OCI-LY7 (cell line): ENCODE data around the gene PRKCI. TPM values are rescaled to one million over a fixed set of nuclear protein-coding genes. Genes with fewer than 3 reads are reported as not detected.

Experiments
- BruUV-seq: library from RNA; stranded (reverse); fragments of 400-500 nt; replicated peaks from 2 replicates; lab custom pipeline; 2021; lab: Mats Ljungman, UMichigan
- CTCF ChIA-PET: fragments of 300-600 bp; sonication (Branson Sonifier 250); formaldehyde crosslinking; loops from one replicate; lab custom pipeline; 2022; ENCODE audit warnings: antibody characterized with exemption; ENCODE audit not compliant: unreplicated experiment; lab: Charles Lee
- POLR2A ChIA-PET: fragments of 300-600 bp; sonication (Branson Sonifier 250); formaldehyde crosslinking; loops from one replicate; lab custom pipeline; 2022; ENCODE audit warnings: antibody characterized with exemption; lab: Charles Lee
- DNase-seq: peaks from one replicate; pipeline ENCODE4 v3.0.0-alpha.2; 2015; ENCODE audit warnings: low spot score
- H2AFZ ChIP-seq: fragments of 200-600 bp; sonication (generic), shearing (Covaris generic); 2 replicates; pipeline ENCODE4 v1.6.1; 2014; ENCODE audit warnings: mild to moderate bottlenecking, antibody characterized with exemption, low read length, moderate library complexity
- H3K27ac ChIP-seq: fragments of 200-600 bp; sonication (generic); 2 replicates; pipeline ENCODE4 v1.5.1; 2014; ENCODE audit warnings: mixed run types, low read depth, mild to moderate bottlenecking, moderate library complexity, low read length, inconsistent platforms; ENCODE audit not compliant: poor library complexity, severe bottlenecking
- H3K36me3 ChIP-seq: fragments of 200-600 bp; sonication (generic); 2 replicates; pipeline ENCODE4 v1.6.1; 2014; ENCODE audit warnings: mild to moderate bottlenecking, antibody characterized with exemption, low read length, moderate library complexity, mixed read lengths; ENCODE audit not compliant: insufficient read depth
- H3K4me1 ChIP-seq: fragments of 200-600 bp; sonication (generic); 2 replicates; pipeline ENCODE4 v1.5.1; 2014; ENCODE audit warnings: mild to moderate bottlenecking, low read length; ENCODE audit not compliant: insufficient read depth, poor library complexity, severe bottlenecking
- H3K4me2 ChIP-seq: fragments of 200-600 bp; sonication (generic); 2 replicates; pipeline ENCODE4 v1.6.1; 2014; ENCODE audit warnings: mild to moderate bottlenecking, low read length
- H3K4me3 ChIP-seq: fragments of 200-600 bp; sonication (generic); 2 replicates; pipeline ENCODE4 v1.5.1; 2014; ENCODE audit warnings: mild to moderate bottlenecking, low read depth, low read length; ENCODE audit not compliant: poor library complexity, severe bottlenecking
- H3K79me2 ChIP-seq: fragments of 200-600 bp; sonication (generic); 2 replicates; pipeline ENCODE4 v1.6.1; 2016; ENCODE audit warnings: low read depth, mild to moderate bottlenecking, low read length, moderate library complexity, mixed read lengths; ENCODE audit not compliant: insufficient read depth
- H3K9me2 ChIP-seq: fragments of 200-600 bp; sonication (generic); 2 replicates; pipeline ENCODE4 v1.6.1; 2016; ENCODE audit warnings: mild to moderate bottlenecking, low read length, mixed read lengths; ENCODE audit not compliant: insufficient read depth
- H3K9me3 ChIP-seq: fragments of 200-600 bp; sonication (generic); 2 replicates; pipeline ENCODE4 v1.6.1; 2014; ENCODE audit warnings: mild to moderate bottlenecking, mixed run types, low read length, mixed read lengths
- H4K20me1 ChIP-seq: fragments of 200-600 bp; sonication (generic); 2 replicates; pipeline ENCODE4 v1.6.1; 2014; ENCODE audit warnings: mild to moderate bottlenecking, antibody characterized with exemption, low read length, moderate library complexity, mixed read lengths; ENCODE audit not compliant: insufficient read depth
- CTCF ChIP-seq: fragments of 200-600 bp; sonication (generic); conservative IDR thresholded peaks from 2 replicates; pipeline ENCODE4 v1.5.1; 2014; ENCODE audit warnings: mild to moderate bottlenecking, antibody characterized with exemption, low read length, moderate library complexity, mixed read lengths
- EZH2phosphoT487 ChIP-seq: fragments of 200-600 bp; sonication (generic); IDR thresholded peaks from 2 replicates; pipeline ENCODE4 v1.6.1; 2018; ENCODE audit warnings: low read depth, borderline replicate concordance, mild to moderate bottlenecking, mixed run types, antibody characterized with exemption, low read length, moderate library complexity, mixed read lengths
- intact Hi-C: fragments of 100-400 bp; cut with micrococcal nuclease; formaldehyde crosslinking; loops from one replicate; pipeline ENCODE4 v1.10.0; 2022; ENCODE audit not compliant: unreplicated experiment
- total RNA-seq, 2 experiments: library from RNA; depleted of rRNA in 1 of 2; stranded (reverse); fragments of >200 nt in 1 of 2; shearing (Covaris generic) in 1 of 2; gene quantifications; 2 replicates each; pipeline ENCODE4 v1.2.3, GENCODE V29; 2014 to 2022

Gene PRKCI
- total RNA-seq, 2 experiments from 2014 or later, result 27.6 to 36.2 TPM

- Histone ChIP-seq H3K27ac (no peak overlapping the region), H2AFZ (no peak overlapping the region), H3K4me1 (no peaks in the 10 kb centered on the region), H3K4me2 (no peak overlapping the region), H4K20me1 (no peaks in the 10 kb centered on the region), H3K4me3 (no peak overlapping the region), H3K36me3 (no peaks in the 10 kb centered on the region), H3K9me2 (no peaks in the 10 kb centered on the region), H3K79me2 (no peaks in the 10 kb centered on the region), H3K9me3 (no peaks in the 10 kb centered on the region)
- BruUV-seq, result no TSS peak
- CTCF ChIA-PET, result no interaction called here
- intact Hi-C loops, result loop anchor here (1.0 to 10.0 kb wide), 2 partner anchors 444 to 503 kb away; partner anchors contain the start of gene LRRC31
- TF ChIP-seq EZH2phosphoT487, result no peak
- TF ChIP-seq CTCF, result no peak
- POLR2A ChIA-PET, result interaction anchor here (0.6 to 1.5 kb wide), 12 partner anchors 8 to 545 kb away, joined by 3 to 4 read pairs (median 4); partner anchors contain the start of gene SKIL
- DNase-seq, result no peak
Observed at GRCh38 chr3:170309046-170309445, 86.8 kb downstream of the PRKCI start.

- POLR2A ChIA-PET, result interaction anchor here (0.6 to 1.2 kb wide), 9 partner anchors 11 to 509 kb away, joined by 3 to 7 read pairs (median 4); no protein-coding TSS in a partner anchor
- intact Hi-C loops, result no loop called here
- TF ChIP-seq CTCF (no peak), EZH2phosphoT487 (no peak)
Observed at GRCh38 chr3:170317954-170318353, 95.7 kb downstream of the PRKCI start.

GRCh38 chr3:170320461-170321121 is 98.4 kb downstream of the PRKCI start:
- no peak overlapping the region for H3K4me3 ChIP-seq
- H3K4me2 ChIP-seq, result no peak overlapping the region
- CTCF ChIA-PET, result no interaction called here
- no peak overlapping the region for H2AFZ ChIP-seq
- no peak for DNase-seq
- no peaks in the 10 kb centered on the region for H4K20me1 ChIP-seq
- TF ChIP-seq EZH2phosphoT487, result no peak
- TF ChIP-seq CTCF, result no peak
- intact Hi-C loops, result no loop called here
- no peaks in the 10 kb centered on the region for H3K36me3 ChIP-seq
- POLR2A ChIA-PET, result interaction anchor here (0.6 kb wide), 1 partner anchor 70 kb away, joined by 3 read pairs; no protein-coding TSS in a partner anchor
- H3K9me3 ChIP-seq, result no peaks in the 10 kb centered on the region
- H3K27ac ChIP-seq, result no peak overlapping the region
- H3K9me2 ChIP-seq, result no peaks in the 10 kb centered on the region
- H3K79me2 ChIP-seq, result no peaks in the 10 kb centered on the region
- no peaks in the 10 kb centered on the region for H3K4me1 ChIP-seq
- no TSS peak for BruUV-seq

More at GRCh38 chr3:170317954-170318353, 95.7 kb downstream of the PRKCI start:
- no peaks in the 10 kb centered on the region for H3K79me2 ChIP-seq
- no TSS peak for BruUV-seq
- CTCF ChIA-PET, result no interaction called here
- no peaks in the 10 kb centered on the region for H3K36me3 ChIP-seq
- no peak for DNase-seq
- no peaks in the 10 kb centered on the region for H3K9me2 ChIP-seq
- H3K4me2 ChIP-seq, result no peak overlapping the region
- H3K9me3 ChIP-seq, result no peaks in the 10 kb centered on the region
- H4K20me1 ChIP-seq, result no peaks in the 10 kb centered on the region
- H3K4me3 ChIP-seq, result no peak overlapping the region
- peak overlapping the region; percentile 63 for H2AFZ ChIP-seq
- H3K4me1 ChIP-seq, result no peaks in the 10 kb centered on the region
- no peak overlapping the region for H3K27ac ChIP-seq
